ENCODE results near the gene CDK5. TPM values are rescaled to one million over a fixed set of nuclear protein-coding genes. Genes with fewer than 3 reads are reported as not detected.

Gene CDK5
- total and polyA plus RNA-seq, 9 of the 15 experiments (the other 6 are each of a cell fraction or from before 2014, with no cell fraction given): 3.2 to 38.0 (median 27.5) TPM

- Histone ChIP-seq H3K4me3 (no peak overlapping the region), H3K36me3 (ENCODE audit: control insufficient read depth, insufficient read depth, low read length) (peaks cover 73% of the 10 kb centered on the region), H3K4me1 (replicated peaks in 1 of 2; ENCODE audit: control insufficient read depth in 2 of 2, insufficient read depth in 2 of 2, low read length in 2 of 2) (peaks cover 0 to 33% of the 10 kb centered on the region in 2 experiments; a peak in 3 of 5 replicates), H3K27me3 (ENCODE audit: control insufficient read depth in 2 of 2, insufficient read depth in 2 of 2, low read length in 2 of 2) (no peaks in the 10 kb centered on the region), H3K4me2 (ENCODE audit: insufficient read depth, low read length) (no peak overlapping the region), H3K9me3 (replicated peaks; ENCODE audit: control insufficient read depth, insufficient read depth, low read depth, low read length) (no peaks in the 10 kb centered on the region), H3K9me1 (ENCODE audit: control insufficient read depth, insufficient read depth, low read length) (peaks cover 5% of the 10 kb centered on the region), H4K20me1 (replicated peaks; ENCODE audit: control insufficient read depth, insufficient read depth, low read length) (peaks cover 52% of the 10 kb centered on the region), H3K9ac (ENCODE audit: insufficient read depth in 1 of 2, low read depth in 2 of 2, low read length in 2 of 2) (peak overlapping the region in 1 of 2 experiments; percentile 79; a peak in 2 of 4 replicates), H2AFZ (ENCODE audit: low read depth, low read length) (no peak overlapping the region), H3K27ac (ENCODE audit: extremely low read depth, low read depth, low read length) (no peak overlapping the region), H3K79me2 (ENCODE audit: control insufficient read depth, insufficient read depth, low read length) (peaks cover 96% of the 10 kb centered on the region)
- intact Hi-C loops (cut with micrococcal nuclease) (loop anchor here (10.0 kb wide), 1 partner anchor 315 kb away; no protein-coding TSS in a partner anchor), in situ Hi-C loops (cut with MboI) (no loop called here)
- FAIRE-seq: no peak
- ATAC-seq: no peak
- ChIA-PET POLR2A (no interaction called here), CTCF (ENCODE audit: low intra/inter-chr PET ratio) (no interaction called here)
- 89% methylated on average over 20 of the region's 20 CpGs for WGBS (ENCODE audit: insufficient coverage, low coverage, missing lambda C conversion rate)
- TF ChIP-seq POLR2G (IDR thresholded peaks at IDR 0.05; ENCODE audit: low read depth, low read length) (peak; percentile 51), PRDM10 (IDR thresholded peaks at IDR 0.05; ENCODE audit: partially characterized antibody) (peak; percentile 72), PATZ1 (CRISPR knock-in tag; IDR thresholded peaks at IDR 0.05; ENCODE audit: borderline replicate concordance) (no peak), HMG20A (CRISPR knock-in tag; conservative IDR thresholded peaks at IDR 0.05) (no peak)
- DNase-seq (ENCODE audit: extremely low read depth in 1 of 4, low spot score in 3 of 4): peak in 1 of 4 experiments; percentile 38
- BruUV-seq (replicated peaks): no TSS peak
These were observed 42.0 kb upstream of the CDK5 start for GRCh38 chr7:151099486-151100211.

All from K562 (cell line).